Ovary (tissue), 3 donors: ENCODE results near the gene TMEM250.

ENCODE experiments used
- POLR2A ChIP-seq: fragments of 450-650 bp; IDR thresholded peaks from one replicate; pipeline ENCODE4 v1.6.1; 2017; ENCODE audit warnings: antibody characterized with exemption, mild to moderate bottlenecking, moderate library complexity
- TF ChIP-seq, protein P1 (sequence below), 3 donors: fragments of 450-650 bp in 2 of 3; fragments of 200-600 bp in 1 of 3; IDR thresholded peaks; one replicate each; pipeline versions ENCODE4 v1.5.1 to v1.8.0; 2016 to 2022; ENCODE audit warnings: antibody characterized with exemption in 3 of 3, mild to moderate bottlenecking in 1 of 3
- donor health status: DM: no; HTN: no; CAD: no.

GRCh38 chr9:136111190-136111589 lies 7.5 kb downstream of the TMEM250 start:
- no peak for TF ChIP-seq POLR2A
- TF ChIP-seq, protein P1, sequence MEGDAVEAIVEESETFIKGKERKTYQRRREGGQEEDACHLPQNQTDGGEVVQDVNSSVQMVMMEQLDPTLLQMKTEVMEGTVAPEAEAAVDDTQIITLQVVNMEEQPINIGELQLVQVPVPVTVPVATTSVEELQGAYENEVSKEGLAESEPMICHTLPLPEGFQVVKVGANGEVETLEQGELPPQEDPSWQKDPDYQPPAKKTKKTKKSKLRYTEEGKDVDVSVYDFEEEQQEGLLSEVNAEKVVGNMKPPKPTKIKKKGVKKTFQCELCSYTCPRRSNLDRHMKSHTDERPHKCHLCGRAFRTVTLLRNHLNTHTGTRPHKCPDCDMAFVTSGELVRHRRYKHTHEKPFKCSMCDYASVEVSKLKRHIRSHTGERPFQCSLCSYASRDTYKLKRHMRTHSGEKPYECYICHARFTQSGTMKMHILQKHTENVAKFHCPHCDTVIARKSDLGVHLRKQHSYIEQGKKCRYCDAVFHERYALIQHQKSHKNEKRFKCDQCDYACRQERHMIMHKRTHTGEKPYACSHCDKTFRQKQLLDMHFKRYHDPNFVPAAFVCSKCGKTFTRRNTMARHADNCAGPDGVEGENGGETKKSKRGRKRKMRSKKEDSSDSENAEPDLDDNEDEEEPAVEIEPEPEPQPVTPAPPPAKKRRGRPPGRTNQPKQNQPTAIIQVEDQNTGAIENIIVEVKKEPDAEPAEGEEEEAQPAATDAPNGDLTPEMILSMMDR (IDR thresholded peaks at IDR 0.05), result no peak
